Muscle layer of colon (tissue), 2 donors: ENCODE data around the gene BCO2.

ENCODE experiments used
- H3K27ac ChIP-seq: one replicate; pipeline ENCODE4 v1.7.0; 2013; ENCODE audit warnings: low read depth, mild to moderate bottlenecking, low read length, moderate library complexity
- H3K27me3 ChIP-seq, 2 donors: one replicate each; pipeline ENCODE4 v1.7.0; 2013; ENCODE audit warnings: low read length in 2 of 2, mild to moderate bottlenecking in 2 of 2; ENCODE audit not compliant: insufficient read depth in 2 of 2, control insufficient read depth in 1 of 2
- H3K36me3 ChIP-seq: one replicate; pipeline ENCODE4 v1.7.0; 2013; ENCODE audit warnings: mild to moderate bottlenecking, low read length; ENCODE audit not compliant: insufficient read depth
- H3K4me1 ChIP-seq: one replicate; pipeline ENCODE4 v1.7.0; 2013; ENCODE audit warnings: mild to moderate bottlenecking, low read length; ENCODE audit not compliant: insufficient read depth
- H3K4me3 ChIP-seq, 2 donors: one replicate each; pipeline ENCODE4 v1.7.0; 2013; ENCODE audit warnings: low read length in 2 of 2, low read depth in 1 of 2, mild to moderate bottlenecking in 1 of 2, moderate library complexity in 1 of 2
- H3K9ac ChIP-seq: one replicate; pipeline ENCODE4 v1.7.0; 2013; ENCODE audit warnings: low read length
- H3K9me3 ChIP-seq: one replicate; pipeline ENCODE4 v1.7.0; 2013; ENCODE audit warnings: mild to moderate bottlenecking, low read length
- donor health status: abdominal sarcoma.
- donor health status: Adenocarcinoma of cecum.

BCO2 gene

DNA sequence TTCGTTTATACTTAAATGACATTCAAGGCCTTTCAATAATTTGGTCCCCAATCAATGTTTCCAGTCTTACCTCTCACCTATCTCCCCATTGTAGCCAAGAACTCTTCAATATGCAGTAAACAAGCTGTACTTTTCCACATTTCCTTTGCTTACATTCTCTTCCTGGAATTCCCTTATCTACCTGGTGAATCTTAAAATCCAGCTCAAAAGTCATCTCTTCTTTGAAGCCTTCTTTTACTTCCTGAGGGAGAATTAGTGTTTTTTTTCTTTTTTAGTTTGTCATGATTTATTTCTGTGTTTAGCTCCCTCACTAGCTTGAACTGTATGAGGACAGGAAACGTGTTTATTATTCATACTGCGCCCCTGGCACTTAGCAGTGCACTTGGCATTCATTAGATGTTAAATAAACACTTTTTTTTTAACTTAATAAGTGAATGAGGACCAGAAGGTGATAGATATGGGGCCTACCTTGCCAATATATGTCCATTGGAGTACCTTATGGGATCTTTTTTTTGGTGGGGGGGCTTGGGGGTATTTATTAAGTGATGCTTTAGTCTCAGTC is 46.0 kb downstream of the BCO2 start:
- Histone ChIP-seq H3K4me3 (no peak overlapping the region), H3K27ac (peak overlapping the region; percentile 39), H3K27me3 (no peaks in the 10 kb centered on the region), H3K9ac (no peak overlapping the region), H3K36me3 (no peaks in the 10 kb centered on the region), H3K4me1 (peaks cover 20% of the 10 kb centered on the region), H3K9me3 (no peaks in the 10 kb centered on the region)

DNA sequence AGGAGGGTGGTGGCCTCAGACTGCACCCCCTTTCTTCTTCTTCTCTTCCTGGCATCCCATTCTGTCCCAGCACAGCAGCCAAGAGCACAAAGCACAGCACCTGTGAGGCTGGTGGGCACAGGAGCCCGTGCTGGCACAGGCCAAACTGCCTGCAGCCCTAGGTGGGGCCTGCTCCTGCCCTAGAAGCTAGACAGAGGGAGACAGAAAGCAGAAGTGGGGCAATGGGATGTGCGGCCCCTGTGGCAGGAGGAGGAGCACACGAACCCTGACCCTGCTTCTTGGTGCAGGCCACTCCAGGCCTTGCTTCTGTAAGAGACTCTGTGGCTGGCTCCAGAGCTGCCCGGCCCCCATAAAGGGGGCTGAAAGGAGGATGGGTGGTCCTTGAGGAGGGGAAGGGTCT is 47.0 kb downstream of the BCO2 start:
- Histone ChIP-seq H3K27me3 (no peaks in the 10 kb centered on the region), H3K9ac (no peak overlapping the region), H3K27ac (no peak overlapping the region), H3K4me3 (no peak overlapping the region), H3K4me1 (peaks cover 23% of the 10 kb centered on the region), H3K36me3 (no peaks in the 10 kb centered on the region), H3K9me3 (no peaks in the 10 kb centered on the region)

DNA sequence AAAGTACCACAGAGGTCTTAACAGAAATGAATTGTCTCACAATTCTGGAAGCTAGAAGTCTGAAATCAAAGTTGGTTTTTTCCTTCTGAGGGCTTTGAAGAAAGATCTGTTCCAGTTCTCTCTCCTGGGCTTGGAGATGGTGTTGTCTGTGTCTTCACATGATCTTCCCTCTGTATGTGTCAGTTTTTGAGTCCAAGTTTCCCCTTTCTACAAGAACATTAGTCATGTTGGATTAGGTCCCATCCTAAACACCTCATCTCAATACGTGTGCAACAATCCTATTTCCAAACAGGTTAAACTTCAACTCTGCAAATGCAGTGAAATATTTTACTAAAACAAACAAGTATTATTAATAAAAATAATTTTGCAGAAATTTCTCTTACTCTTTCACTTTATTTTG is 47.8 kb downstream of the BCO2 start:
- Histone ChIP-seq H3K9me3 (no peaks in the 10 kb centered on the region), H3K36me3 (no peaks in the 10 kb centered on the region), H3K4me1 (peaks cover 27% of the 10 kb centered on the region), H3K9ac (no peak overlapping the region), H3K27ac (no peak overlapping the region), H3K4me3 (no peak overlapping the region), H3K27me3 (no peaks in the 10 kb centered on the region)

DNA sequence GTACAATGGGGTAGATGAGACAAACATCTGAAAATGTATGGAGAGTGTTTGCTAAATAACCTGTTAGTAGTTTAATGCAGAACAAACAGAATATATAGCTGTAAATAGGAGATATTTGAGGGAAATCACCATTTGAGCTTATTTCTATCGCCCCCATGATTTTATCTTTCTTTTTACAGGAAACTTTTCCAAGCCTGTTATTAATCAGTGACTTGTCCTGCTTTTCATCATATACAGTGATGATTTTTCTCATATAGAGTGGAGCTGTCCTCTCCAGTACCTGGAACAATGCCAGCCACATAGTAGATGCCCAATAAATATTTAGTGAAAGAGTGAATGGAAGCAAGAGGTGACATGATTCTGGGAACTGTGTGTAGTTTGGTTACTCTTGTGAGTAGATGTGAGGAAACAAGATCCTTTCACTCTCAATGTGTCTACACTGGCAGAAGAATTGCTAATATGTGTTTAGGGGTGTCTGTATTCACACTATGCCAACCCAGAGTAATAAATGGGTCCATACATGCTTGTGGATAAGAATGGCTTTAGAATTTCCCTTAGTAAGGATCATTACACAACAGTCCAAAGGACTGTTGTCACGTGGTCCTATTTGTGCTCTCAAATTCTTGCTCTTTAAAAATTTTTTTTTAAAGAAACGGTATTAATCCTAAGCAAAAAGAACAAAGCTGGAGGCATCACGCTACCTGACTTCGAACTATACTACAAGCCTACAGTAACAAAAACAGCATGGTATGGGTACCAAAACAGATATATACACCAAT is 48.6 kb downstream of the BCO2 start:
- H3K36me3 ChIP-seq = no peaks in the 10 kb centered on the region
- H3K4me1 ChIP-seq = peaks cover 27% of the 10 kb centered on the region
- H3K4me3 ChIP-seq = no peak overlapping the region
- no peak overlapping the region for H3K27ac ChIP-seq
- H3K9me3 ChIP-seq = no peaks in the 10 kb centered on the region
- no peaks in the 10 kb centered on the region for H3K27me3 ChIP-seq
- H3K9ac ChIP-seq = no peak overlapping the region

DNA sequence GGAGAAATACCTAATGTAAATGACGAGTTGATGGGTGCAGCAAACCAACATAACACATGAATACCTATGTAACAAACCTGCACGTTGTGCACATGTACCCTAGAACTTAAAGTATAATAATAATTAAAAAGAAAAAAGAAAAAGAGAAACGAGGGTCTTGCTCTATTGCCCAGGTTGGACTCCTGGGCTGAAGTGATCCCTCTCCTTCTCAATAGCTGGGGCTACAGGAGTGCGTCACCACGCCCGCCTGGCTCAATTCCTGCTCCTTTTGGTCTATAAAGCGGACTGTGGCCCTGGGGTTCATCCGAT is 50.4 kb downstream of the BCO2 start:
- Histone ChIP-seq H3K27ac (peak overlapping the region; percentile 93), H3K27me3 (no peaks in the 10 kb centered on the region)

DNA sequence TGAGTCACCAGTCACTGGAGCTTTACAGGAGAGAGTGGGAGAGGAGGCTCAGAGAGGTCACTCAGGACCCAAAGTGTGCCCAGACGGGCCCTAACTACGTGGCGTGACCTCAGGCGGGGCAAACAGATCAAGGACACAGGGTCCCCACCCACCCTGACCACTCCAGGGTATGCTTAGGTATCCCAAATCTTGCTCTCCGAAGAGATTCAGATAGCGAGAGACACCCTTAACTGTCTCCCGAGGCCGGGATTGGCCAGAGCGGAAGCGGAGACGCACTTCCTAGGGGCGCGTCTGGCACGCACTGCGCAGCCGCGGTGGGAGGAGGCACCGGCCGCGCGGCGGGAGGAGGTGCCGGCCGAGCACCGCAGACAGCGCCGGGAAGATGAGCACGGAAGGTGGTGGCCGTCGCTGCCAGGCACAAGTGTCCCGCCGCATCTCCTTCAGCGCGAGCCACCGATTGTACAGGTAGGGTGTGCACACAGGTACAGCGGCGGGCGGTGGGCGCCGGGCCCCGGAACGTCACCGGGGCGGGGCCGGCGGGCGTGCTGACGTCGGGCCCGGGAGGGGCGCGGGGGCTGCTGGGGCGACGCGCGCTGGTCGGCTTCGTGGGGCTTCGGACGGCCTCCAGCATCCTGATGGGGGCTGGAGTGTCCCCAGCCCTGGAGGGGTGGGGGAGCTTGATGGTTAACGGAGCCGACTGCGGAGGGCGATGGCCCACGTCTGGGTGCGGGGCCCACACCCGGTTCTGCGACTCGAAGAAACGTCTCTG is 50.9 kb downstream of the BCO2 start, which contains the start of gene PTS:
Gene PTS, plus strand, starts transcription at position 367 of the 769 bp plus-strand sequence. Its CDS starts 16 bp downstream, at position 383.
- Histone ChIP-seq H3K4me3 (peak within 1 kb of the TSS; percentile 87 to 96), H3K36me3 (peaks cover 12% of the 10 kb centered on the region), H3K9ac (peak within 1 kb of the TSS; percentile 92), H3K27me3 (no peaks in the 10 kb centered on the region), H3K27ac (peak within 1 kb of the TSS; percentile 93), H3K9me3 (no peaks in the 10 kb centered on the region), H3K4me1 (peaks cover 15% of the 10 kb centered on the region)

More for the DNA sequence above, 50.4 kb downstream of the BCO2 start:
- Histone ChIP-seq H3K4me3 (peak overlapping the region; percentile 87 to 96), H3K9me3 (no peaks in the 10 kb centered on the region), H3K36me3 (peaks cover 7% of the 10 kb centered on the region), H3K4me1 (peaks cover 21% of the 10 kb centered on the region), H3K9ac (peak overlapping the region; percentile 92)

DNA sequence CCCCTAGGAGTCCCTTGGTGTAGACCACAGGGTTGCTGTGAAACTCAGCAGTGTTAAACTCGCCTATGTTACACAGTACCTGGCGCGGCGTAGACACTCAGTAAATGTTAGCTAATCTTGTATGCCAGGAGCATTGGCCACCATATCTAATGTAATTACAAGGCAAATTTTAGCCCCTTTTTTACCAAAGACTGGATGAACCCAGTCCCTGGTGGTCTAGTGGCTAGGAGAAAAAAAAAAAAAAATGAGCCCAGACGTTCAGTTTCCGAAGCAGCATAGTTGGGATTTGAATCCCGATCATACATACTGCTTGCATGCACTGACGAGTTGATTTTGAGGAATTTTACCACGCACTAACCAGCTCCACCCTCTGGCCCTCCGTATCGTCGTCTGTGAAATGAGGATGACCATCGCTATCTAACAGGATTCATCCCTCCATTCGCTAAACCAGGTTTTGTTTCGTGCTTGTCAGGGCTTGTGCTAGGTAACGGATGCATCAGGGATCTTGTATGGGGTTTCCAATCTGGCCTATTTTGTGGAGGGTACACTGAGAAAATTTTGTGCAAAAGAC is 51.6 kb downstream of the BCO2 start:
- no peaks in the 10 kb centered on the region for H3K27me3 ChIP-seq
- H3K36me3 ChIP-seq = peaks cover 12% of the 10 kb centered on the region
- peak overlapping the region; percentile 87 to 96 for H3K4me3 ChIP-seq
- H3K4me1 ChIP-seq = peaks cover 8% of the 10 kb centered on the region
- H3K9me3 ChIP-seq = no peaks in the 10 kb centered on the region
- H3K9ac ChIP-seq = peak overlapping the region; percentile 92
- peak overlapping the region; percentile 93 for H3K27ac ChIP-seq

DNA sequence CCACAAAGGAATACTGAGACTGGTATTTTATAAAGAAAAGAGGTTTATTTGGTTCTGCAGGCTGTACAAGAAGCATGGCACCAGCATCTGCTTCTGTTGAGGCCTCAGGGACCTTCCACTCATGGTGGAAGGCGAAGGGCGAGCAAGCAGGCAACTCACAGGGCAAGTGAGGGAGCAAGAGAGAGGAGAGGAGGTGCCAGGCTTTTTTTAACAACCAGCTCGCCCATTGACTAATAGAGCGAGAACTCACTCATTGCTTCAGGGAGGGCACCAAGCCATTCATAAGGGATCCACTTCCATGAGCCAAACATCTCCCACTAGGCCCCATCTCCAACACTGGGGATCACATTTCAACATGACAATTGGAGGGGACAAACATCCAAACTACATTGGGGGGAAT is 52.2 kb downstream of the BCO2 start:
- H3K4me1 ChIP-seq = peaks cover 7% of the 10 kb centered on the region
- H3K27ac ChIP-seq = no peak overlapping the region
- peak overlapping the region; percentile 87 to 96 for H3K4me3 ChIP-seq
- no peaks in the 10 kb centered on the region for H3K9me3 ChIP-seq
- H3K27me3 ChIP-seq = no peaks in the 10 kb centered on the region
- peaks cover 12% of the 10 kb centered on the region for H3K36me3 ChIP-seq
- H3K9ac ChIP-seq = peak overlapping the region; percentile 92

DNA sequence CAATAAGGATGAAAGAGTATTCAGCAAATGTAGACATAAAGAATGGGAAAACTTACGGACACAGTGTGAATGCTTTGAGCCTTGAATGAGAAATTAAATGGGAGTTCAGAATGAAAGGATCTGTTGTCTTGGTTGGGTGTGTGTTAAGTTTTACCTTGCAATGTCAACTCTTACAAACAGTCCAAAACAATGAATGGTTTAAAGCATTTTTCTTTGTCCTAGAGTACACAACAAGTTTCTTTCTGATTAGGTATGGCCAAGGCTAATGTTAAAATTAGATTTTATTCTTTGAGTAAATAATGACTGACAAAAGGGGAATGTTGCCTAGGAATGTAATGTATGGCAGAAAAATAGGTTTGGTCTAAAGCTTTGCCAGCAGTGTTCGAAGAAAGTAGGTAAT is 53.4 kb downstream of the BCO2 start:
- H3K9ac ChIP-seq = no peak overlapping the region
- H3K36me3 ChIP-seq = peaks cover 18% of the 10 kb centered on the region
- no peaks in the 10 kb centered on the region for H3K9me3 ChIP-seq
- H3K4me1 ChIP-seq = peaks cover 7% of the 10 kb centered on the region
- no peaks in the 10 kb centered on the region for H3K27me3 ChIP-seq
- no peak overlapping the region for H3K4me3 ChIP-seq
- H3K27ac ChIP-seq = no peak overlapping the region

DNA sequence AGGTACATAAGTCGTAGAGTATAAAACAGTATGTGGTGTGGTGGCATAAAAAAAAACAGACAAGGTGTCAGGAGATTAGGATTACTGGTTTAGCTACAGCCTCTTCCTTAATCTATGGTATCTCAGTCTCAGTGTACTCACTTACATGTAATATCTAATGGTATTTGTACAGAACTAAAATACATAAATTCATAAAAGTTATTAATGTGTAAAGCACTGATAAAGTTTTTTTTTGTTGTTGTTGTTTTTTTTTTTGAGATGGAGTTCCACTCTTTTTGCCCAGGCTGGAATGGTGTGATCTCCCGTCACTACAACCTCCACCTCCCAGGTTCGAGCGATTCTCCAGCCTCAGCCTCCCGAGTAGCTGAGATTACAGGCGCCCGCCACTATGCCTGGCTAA is 53.8 kb downstream of the BCO2 start:
- no peak overlapping the region for H3K4me3 ChIP-seq
- H3K4me1 ChIP-seq = peaks cover 7% of the 10 kb centered on the region
- no peaks in the 10 kb centered on the region for H3K9me3 ChIP-seq
- H3K27ac ChIP-seq = no peak overlapping the region
- H3K36me3 ChIP-seq = peaks cover 18% of the 10 kb centered on the region
- no peaks in the 10 kb centered on the region for H3K27me3 ChIP-seq
- H3K9ac ChIP-seq = no peak overlapping the region

DNA sequence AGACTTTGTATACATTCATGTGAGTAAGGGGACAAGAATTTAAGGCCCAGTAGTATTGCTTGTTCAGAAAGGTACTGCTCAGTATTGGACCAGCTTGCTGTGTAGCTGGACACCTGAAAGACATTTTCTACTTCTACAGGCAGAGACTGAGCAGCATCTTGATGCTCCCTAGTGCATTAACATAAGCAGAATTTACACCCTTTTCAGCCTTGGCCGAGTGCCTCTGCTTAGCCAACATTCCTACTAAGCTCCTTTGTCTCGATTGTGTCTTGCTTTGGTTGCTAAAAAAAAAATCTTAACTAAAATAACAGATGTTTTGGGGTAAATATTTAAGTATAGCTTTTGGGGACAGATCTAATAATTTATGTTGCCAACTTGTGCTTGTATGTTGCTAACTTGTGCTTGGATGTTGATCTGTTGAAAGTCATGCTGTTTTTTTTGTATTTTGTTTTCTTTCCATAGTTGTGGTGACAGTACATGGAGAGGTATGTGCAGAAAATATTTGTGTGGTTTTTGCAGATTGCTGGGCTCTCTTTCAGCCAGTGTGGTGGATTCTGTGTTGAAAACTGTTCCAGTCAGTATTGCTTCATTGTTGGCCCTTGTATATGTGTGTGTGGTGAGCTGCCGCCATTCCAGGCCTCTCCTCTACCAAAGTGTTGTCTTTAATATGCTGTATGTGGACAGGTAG is 54.6 kb downstream of the BCO2 start:
- Histone ChIP-seq H3K4me1 (peaks cover 7% of the 10 kb centered on the region), H3K27me3 (no peaks in the 10 kb centered on the region), H3K36me3 (peaks cover 18% of the 10 kb centered on the region), H3K4me3 (no peak overlapping the region), H3K27ac (no peak overlapping the region), H3K9ac (no peak overlapping the region), H3K9me3 (no peaks in the 10 kb centered on the region)
